ENCODE data around the gene EFHD1.

EFHD1 gene

DNA sequence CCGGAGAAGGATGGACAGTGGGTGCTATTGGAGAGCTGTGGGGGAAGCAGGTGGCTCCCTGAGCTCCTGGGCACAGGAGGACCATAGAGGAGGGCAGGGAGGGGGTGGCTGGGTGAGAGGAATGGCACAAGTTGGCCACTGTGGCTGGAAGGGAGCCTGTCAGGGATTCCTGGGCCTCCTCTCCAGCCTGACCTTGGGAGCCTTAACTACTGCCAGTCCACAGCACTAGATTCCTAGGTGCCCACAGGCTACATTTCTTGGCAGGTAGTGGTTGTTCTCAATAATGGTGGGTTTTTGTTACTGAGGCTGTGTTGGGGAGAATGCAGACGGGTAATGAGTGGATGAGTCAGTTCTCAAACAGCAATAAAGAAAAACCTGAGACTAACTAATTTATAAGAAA, 26.0 kb downstream of the EFHD1 start:
- Histone ChIP-seq H3K4me3 (ENCODE audit: low read depth, low read length) (no peak overlapping the region), H3K36me3 (ENCODE audit: control insufficient read depth, insufficient read depth, low read length) (no peaks in the 10 kb centered on the region), H3K9ac (ENCODE audit: low read depth, low read length) (no peak overlapping the region), H3K4me1 (ENCODE audit: control insufficient read depth, insufficient read depth, low read length) (no peaks in the 10 kb centered on the region), H3K9me3 (ENCODE audit: control insufficient read depth, insufficient read depth, low read length) (no peaks in the 10 kb centered on the region), H3K27me3 (ENCODE audit: control insufficient read depth, insufficient read depth, low read length) (no peaks in the 10 kb centered on the region)

DNA sequence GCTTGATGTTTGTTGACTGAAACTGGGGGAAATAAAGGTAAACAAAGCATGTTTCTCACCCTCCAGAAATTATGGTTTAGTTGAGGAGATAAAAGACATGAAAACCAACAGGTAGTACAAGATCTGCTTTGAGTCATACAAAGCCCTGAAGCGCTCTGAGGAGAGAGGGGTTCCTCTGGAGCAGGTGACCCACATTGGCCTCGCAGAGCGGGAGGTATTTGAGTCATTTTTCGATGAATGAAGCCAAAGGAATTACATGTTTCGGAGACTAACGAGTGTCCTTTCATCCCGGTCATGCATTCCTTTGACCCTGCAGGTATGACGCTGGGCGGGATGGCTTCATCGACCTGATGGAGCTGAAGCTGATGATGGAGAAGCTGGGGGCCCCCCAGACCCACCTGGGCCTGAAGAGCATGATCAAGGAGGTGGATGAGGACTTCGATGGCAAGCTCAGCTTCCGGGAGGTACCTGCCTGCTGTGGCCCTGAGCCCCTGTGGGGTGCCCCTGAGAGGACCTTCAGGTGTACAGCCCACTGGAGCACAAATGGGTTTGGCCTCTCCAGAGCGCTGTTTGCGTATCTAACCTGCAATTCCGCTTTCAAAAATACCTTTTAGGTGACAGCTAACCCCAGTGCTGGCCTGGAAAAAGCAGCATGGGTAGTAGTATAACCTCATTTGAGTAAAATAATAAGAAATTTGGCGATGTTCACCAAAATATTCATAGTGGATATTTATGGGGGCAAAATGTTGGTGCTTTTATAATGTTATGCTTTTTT, 29.3 kb downstream of the EFHD1 start:
- H3K4me1 ChIP-seq (ENCODE audit: control insufficient read depth, insufficient read depth, low read length): no peaks in the 10 kb centered on the region

DNA sequence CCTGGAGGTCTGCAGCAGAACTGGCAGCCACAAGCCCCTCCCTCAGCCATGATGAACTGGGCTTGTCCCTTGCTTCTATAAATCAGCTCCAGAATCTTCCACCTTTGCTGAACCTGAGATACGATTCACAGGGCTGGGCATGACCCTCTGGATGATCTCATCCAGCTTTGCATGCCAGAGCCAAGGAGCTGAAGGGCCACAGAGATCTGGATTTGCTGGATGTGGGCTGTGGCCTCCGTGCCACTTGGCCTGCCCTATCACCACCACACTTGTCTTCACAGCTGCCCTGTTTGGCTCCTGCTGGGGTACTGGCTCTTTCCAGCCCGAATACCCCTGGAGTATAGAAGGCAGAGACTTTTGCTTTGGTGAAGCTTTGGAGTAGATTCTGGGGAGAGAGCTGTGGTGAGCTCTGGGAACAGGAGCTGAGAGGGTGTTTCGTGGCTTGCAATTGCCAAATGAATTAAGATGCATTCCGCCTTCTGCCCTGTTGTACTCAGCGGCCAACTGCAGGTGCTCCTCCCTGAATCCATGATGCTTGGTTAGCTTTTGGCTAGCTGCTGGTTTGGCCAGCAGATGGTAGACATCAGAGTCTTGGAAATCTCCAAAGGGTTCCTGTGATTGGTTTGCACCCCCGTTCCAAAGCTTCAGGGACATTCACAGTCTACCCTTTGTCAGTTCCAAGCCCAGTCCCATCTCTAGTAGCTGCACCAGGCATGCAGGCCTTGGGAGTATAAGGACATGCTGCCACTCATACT, 32.8 kb downstream of the EFHD1 start:
- Histone ChIP-seq H3K4me1 (ENCODE audit: control insufficient read depth, insufficient read depth, low read length) (no peaks in the 10 kb centered on the region), H3K4me3 (ENCODE audit: low read depth, low read length) (no peak overlapping the region), H3K27me3 (ENCODE audit: control insufficient read depth, insufficient read depth, low read length) (no peaks in the 10 kb centered on the region), H3K9ac (ENCODE audit: low read depth, low read length) (no peak overlapping the region), H3K36me3 (ENCODE audit: control insufficient read depth, insufficient read depth, low read length) (no peaks in the 10 kb centered on the region), H3K9me3 (ENCODE audit: control insufficient read depth, insufficient read depth, low read length) (no peaks in the 10 kb centered on the region)

More for the DNA sequence above, 29.3 kb downstream of the EFHD1 start:
- no peaks in the 10 kb centered on the region for H3K36me3 ChIP-seq (ENCODE audit: control insufficient read depth, insufficient read depth, low read length)
- no peak overlapping the region for H3K4me3 ChIP-seq (ENCODE audit: low read depth, low read length)
- H3K27me3 ChIP-seq (ENCODE audit: control insufficient read depth, insufficient read depth, low read length): no peaks in the 10 kb centered on the region
- H3K9ac ChIP-seq (ENCODE audit: low read depth, low read length): no peak overlapping the region
- H3K9me3 ChIP-seq (ENCODE audit: control insufficient read depth, insufficient read depth, low read length): no peaks in the 10 kb centered on the region

DNA sequence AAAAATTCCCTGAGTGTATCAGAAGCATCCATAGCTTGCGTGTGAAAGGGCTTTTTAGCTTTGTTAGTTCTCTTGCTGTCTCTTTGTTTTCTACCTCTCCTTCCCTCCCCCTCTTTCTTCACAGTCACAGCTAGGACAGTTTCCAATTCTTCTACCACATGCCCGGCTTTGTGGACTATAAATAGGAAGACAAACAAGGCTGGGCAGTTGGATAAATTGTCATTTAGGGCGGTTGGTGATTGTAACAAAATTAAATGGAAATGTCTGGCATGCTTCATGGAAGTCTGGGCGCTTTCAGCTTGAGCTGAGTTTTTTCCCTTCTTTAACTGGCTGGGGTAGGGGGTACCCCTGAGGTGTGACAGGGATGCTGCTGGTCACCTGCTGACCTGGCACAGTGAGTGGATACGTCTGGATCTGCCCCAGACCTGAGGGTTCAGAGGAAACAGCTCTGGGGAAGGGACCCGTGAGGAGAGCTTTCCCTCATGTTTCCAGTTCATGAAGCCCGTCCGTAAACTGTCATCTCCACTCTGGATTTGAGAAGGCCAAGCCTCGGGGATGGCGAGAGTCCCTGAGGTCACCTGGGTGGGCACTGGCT, 34.7 kb downstream of the EFHD1 start:
- H3K9me3 ChIP-seq (ENCODE audit: control insufficient read depth, insufficient read depth, low read length): no peaks in the 10 kb centered on the region
- H3K9ac ChIP-seq (ENCODE audit: low read depth, low read length): no peak overlapping the region
- no peak overlapping the region for H3K4me3 ChIP-seq (ENCODE audit: low read depth, low read length)
- no peaks in the 10 kb centered on the region for H3K36me3 ChIP-seq (ENCODE audit: control insufficient read depth, insufficient read depth, low read length)
- no peaks in the 10 kb centered on the region for H3K27me3 ChIP-seq (ENCODE audit: control insufficient read depth, insufficient read depth, low read length)
- no peaks in the 10 kb centered on the region for H3K4me1 ChIP-seq (ENCODE audit: control insufficient read depth, insufficient read depth, low read length)

DNA sequence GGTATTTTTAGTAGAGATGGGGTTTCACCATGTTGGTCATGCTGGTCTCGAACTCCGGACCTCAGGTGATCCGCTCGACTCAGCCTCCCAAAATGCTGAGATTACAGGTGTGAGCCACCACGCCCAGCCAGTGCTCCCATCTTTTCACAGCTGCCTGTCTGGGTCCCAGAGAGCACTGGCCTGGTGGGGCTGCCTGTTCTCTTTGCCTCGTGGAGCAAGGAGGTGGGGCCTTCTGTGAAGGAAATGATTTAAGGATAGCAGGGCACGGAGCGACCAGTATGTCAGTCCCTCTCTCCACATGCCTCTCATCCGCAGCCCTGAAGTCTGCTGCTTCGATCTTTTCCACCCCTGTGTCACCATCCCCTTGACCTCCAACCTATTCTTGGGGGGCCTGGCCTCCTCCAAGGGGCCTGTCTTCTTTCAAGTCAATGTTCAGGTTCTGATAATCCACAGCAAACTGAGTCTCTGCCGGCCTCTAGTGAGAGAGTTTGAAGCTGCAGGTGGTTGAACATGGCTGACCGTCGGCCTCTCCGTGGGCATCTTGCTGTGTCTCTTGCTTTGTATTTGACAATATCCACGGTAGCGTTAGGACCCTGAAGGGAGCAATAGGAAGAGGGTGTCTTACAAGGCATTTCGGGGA, 35.5 kb downstream of the EFHD1 start:
- Histone ChIP-seq H3K9me3 (ENCODE audit: control insufficient read depth, insufficient read depth, low read length) (no peaks in the 10 kb centered on the region), H3K9ac (ENCODE audit: low read depth, low read length) (no peak overlapping the region), H3K27me3 (ENCODE audit: control insufficient read depth, insufficient read depth, low read length) (no peaks in the 10 kb centered on the region), H3K36me3 (ENCODE audit: control insufficient read depth, insufficient read depth, low read length) (no peaks in the 10 kb centered on the region), H3K4me3 (ENCODE audit: low read depth, low read length) (no peak overlapping the region), H3K4me1 (ENCODE audit: control insufficient read depth, insufficient read depth, low read length) (no peaks in the 10 kb centered on the region)

DNA sequence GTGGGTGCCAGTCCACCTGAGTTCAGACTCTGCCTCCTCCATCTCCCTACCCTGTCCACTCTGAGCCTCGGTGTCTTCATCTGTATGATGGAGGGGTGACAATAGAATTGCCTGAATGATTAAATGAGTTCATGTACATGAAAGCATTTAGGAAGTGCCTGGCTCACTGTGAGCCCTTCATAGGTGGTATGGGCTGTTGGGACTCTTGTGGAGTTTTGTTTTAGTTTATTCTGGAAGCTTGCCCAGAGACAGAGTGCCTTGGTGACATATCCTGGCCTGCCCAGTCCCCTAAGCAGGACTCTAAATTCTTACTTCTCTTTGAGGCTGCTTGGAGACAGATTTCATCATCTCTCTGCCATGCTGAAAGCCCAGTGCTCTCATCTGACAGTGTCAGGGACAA, 39.2 kb downstream of the EFHD1 start:
- Histone ChIP-seq H3K27me3 (ENCODE audit: control insufficient read depth, insufficient read depth, low read length) (no peaks in the 10 kb centered on the region), H3K9me3 (ENCODE audit: control insufficient read depth, insufficient read depth, low read length) (no peaks in the 10 kb centered on the region), H3K4me3 (ENCODE audit: low read depth, low read length) (no peak overlapping the region), H3K9ac (ENCODE audit: low read depth, low read length) (no peak overlapping the region), H3K36me3 (ENCODE audit: control insufficient read depth, insufficient read depth, low read length) (no peaks in the 10 kb centered on the region), H3K4me1 (ENCODE audit: control insufficient read depth, insufficient read depth, low read length) (no peaks in the 10 kb centered on the region)

DNA sequence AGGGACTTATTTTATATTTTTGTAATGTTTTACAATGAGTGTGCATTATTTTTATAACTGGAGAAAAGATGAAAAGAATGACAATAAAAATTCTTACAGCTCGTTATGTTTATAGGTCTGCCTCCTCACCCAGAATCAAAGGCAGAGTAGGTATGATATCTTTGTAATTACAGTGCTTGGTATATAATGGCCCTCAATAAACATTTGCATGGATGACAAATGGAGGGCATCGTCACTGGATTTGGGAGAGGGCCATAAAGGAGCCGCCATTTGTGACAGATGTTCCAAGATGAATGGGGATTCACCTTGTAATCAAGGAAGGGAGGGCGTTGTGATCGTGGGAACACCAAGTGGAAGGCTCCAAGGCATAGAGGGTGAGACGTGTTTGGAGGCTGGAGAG, 41.1 kb downstream of the EFHD1 start:
- H3K9me3 ChIP-seq (ENCODE audit: control insufficient read depth, insufficient read depth, low read length): no peaks in the 10 kb centered on the region

DNA sequence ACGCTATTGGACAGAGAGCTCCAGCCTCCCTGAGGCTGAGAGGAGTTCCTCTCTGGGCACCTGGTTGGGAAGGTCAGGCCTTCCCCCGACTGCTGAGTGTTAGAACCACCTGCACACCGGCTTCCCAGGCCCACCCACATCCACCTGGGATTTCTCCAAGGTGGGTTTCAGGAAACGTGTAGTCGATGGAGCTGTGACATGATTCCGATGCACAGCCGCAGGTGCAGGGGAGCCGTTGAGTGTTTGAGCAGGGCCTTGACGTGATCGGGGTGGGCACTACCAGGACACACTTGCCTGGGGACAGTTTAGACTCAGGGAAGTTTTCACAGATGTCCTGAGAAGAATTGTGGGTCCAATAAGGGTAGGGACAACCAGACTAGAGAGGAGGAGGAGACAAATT, 42.0 kb downstream of the EFHD1 start:
- Histone ChIP-seq H3K9me3 (ENCODE audit: control insufficient read depth, insufficient read depth, low read length) (no peaks in the 10 kb centered on the region), H3K9ac (ENCODE audit: low read depth, low read length) (no peak overlapping the region)

More for the DNA sequence above, 41.1 kb downstream of the EFHD1 start:
- no peaks in the 10 kb centered on the region for H3K36me3 ChIP-seq (ENCODE audit: control insufficient read depth, insufficient read depth, low read length)
- H3K27me3 ChIP-seq (ENCODE audit: control insufficient read depth, insufficient read depth, low read length): no peaks in the 10 kb centered on the region
- no peak overlapping the region for H3K4me3 ChIP-seq (ENCODE audit: low read depth, low read length)
- H3K9ac ChIP-seq (ENCODE audit: low read depth, low read length): no peak overlapping the region
- no peaks in the 10 kb centered on the region for H3K4me1 ChIP-seq (ENCODE audit: control insufficient read depth, insufficient read depth, low read length)

DNA sequence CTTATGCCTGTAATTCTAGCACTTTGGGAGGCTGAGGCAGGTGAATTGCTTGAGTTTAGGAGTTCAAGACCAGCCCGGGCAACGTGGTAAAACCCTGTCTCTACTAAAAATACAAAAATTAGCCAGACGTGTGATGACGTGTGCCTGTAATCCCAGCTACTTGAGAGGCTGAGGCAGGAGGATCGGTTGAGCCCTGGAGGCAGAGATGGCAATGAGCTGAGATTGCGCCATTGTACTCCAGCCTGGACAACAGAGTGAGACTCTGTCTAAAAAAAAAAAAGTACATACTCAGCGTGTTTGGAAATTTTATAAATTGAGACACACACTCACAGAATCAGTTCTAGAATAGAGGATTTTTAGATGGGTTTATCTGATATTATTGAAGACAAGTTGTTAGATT, 46.6 kb downstream of the EFHD1 start:
- Histone ChIP-seq H3K4me3 (ENCODE audit: low read depth, low read length) (no peak overlapping the region), H3K27me3 (ENCODE audit: control insufficient read depth, insufficient read depth, low read length) (no peaks in the 10 kb centered on the region), H3K9ac (ENCODE audit: low read depth, low read length) (no peak overlapping the region), H3K36me3 (ENCODE audit: control insufficient read depth, insufficient read depth, low read length) (no peaks in the 10 kb centered on the region), H3K4me1 (ENCODE audit: control insufficient read depth, insufficient read depth, low read length) (no peaks in the 10 kb centered on the region), H3K9me3 (ENCODE audit: control insufficient read depth, insufficient read depth, low read length) (no peaks in the 10 kb centered on the region)

More for the DNA sequence above, 42.0 kb downstream of the EFHD1 start:
- Histone ChIP-seq H3K4me1 (ENCODE audit: control insufficient read depth, insufficient read depth, low read length) (no peaks in the 10 kb centered on the region), H3K4me3 (ENCODE audit: low read depth, low read length) (no peak overlapping the region), H3K36me3 (ENCODE audit: control insufficient read depth, insufficient read depth, low read length) (no peaks in the 10 kb centered on the region), H3K27me3 (ENCODE audit: control insufficient read depth, insufficient read depth, low read length) (no peaks in the 10 kb centered on the region)

DNA sequence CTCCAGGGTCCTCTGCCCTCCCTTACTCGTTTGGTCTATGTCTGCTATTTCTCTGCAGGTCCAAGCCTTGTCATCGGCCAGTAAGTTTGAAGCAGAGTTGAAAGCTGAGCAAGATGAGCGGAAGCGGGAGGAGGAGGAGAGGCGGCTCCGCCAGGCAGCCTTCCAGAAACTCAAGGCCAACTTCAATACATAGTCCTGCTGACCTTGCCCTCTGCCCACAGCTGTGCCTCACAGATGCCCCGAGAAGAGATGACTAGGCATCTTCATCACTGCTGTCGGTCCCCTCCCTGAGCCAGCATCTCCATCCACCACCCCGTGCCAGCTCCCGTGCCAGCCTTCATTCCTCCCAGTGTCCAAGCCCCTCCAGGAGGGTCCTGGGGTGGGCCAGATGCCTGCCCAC, 48.1 kb downstream of the EFHD1 start:
- H3K9me3 ChIP-seq (ENCODE audit: control insufficient read depth, insufficient read depth, low read length): no peaks in the 10 kb centered on the region
- H3K27me3 ChIP-seq (ENCODE audit: control insufficient read depth, insufficient read depth, low read length): no peaks in the 10 kb centered on the region
- H3K4me1 ChIP-seq (ENCODE audit: control insufficient read depth, insufficient read depth, low read length): no peaks in the 10 kb centered on the region
- H3K36me3 ChIP-seq (ENCODE audit: control insufficient read depth, insufficient read depth, low read length): no peaks in the 10 kb centered on the region
- no peak overlapping the region for H3K4me3 ChIP-seq (ENCODE audit: low read depth, low read length)
- no peak overlapping the region for H3K9ac ChIP-seq (ENCODE audit: low read depth, low read length)

DNA sequence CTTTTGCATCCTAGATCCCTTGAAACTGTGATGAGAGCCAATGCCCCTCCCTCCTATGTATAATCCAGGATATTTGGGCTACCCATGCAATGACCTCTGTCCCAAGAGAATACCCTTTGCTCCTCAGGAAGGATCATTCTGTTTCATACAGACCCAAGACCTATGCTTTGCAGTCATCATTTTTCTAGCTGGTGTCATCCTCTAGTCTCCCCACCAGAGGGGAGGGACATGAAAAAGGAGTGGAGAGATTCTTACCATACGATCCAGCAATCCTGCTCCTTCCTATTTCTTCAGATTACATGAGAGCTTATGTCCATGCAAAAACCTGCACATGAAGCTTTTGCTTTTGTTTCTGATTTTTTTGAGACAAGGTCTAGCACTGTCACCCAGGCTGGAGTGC, 50.0 kb downstream of the EFHD1 start:
- Histone ChIP-seq H3K9me3 (ENCODE audit: control insufficient read depth, insufficient read depth, low read length) (no peaks in the 10 kb centered on the region), H3K9ac (ENCODE audit: low read depth, low read length) (no peak overlapping the region), H3K4me3 (ENCODE audit: low read depth, low read length) (no peak overlapping the region), H3K36me3 (ENCODE audit: control insufficient read depth, insufficient read depth, low read length) (no peaks in the 10 kb centered on the region), H3K4me1 (ENCODE audit: control insufficient read depth, insufficient read depth, low read length) (no peaks in the 10 kb centered on the region), H3K27me3 (ENCODE audit: control insufficient read depth, insufficient read depth, low read length) (no peaks in the 10 kb centered on the region)
